Lower leg skin (tissue), 3 donors: ENCODE data around the gene GPC5.

Experiments used
- CTCF ChIP-seq, 3 donors: fragments of 450-650 bp; IDR thresholded peaks; one replicate each; pipeline ENCODE4 v1.5.1; 2016; ENCODE audit warnings: antibody characterized with exemption in 3 of 3, mild to moderate bottlenecking in 3 of 3, moderate library complexity in 2 of 3
- POLR2A ChIP-seq, 2 donors: fragments of 450-650 bp; IDR thresholded peaks; one replicate each; pipeline ENCODE4 v1.6.1; 2016 to 2017; ENCODE audit warnings: antibody characterized with exemption in 2 of 2, mild to moderate bottlenecking in 1 of 2, moderate library complexity in 1 of 2

DNA sequence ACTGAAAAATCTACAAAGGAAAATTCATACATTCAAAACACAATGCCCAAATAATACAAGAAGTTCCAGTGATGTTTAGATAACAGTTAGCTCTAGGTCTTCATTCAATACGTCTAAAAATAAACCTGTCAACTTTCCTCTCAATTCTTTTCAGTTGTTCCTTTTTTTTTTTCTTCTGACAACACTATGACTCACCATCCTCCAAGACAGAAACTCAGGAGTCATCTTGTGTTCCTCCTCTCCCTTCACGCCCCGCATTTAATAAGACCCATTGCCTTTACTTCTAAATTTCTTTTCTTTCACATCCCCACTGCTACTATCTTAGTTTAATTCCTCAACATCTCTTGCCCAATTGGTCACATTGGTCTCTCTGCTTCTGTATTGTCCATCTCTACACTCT lies 759.9 kb downstream of the GPC5 start:
- TF ChIP-seq POLR2A (IDR thresholded peaks at IDR 0.05) (no peak), CTCF (IDR thresholded peaks at IDR 0.05) (no peak)
